HuH-7 (cell line): ENCODE results near the gene LST1.

Experiments used
- DNase-seq: peaks from one replicate; pipeline ENCODE4 v3.0.0; 2011; ENCODE audit warnings: low spot score

LST1 gene

GRCh38 chr6:31620586-31621319, 34.7 kb downstream of the LST1 start, which contains the start of gene PRRC2A:
Gene PRRC2A (plus strand): TSS chr6:31620715. CDS start chr6:31622790, 2,075 bp downstream.
- DNase-seq = peak; percentile 78

- DNase-seq = no peak
Measured at GRCh38 chr6:31621320-31621939, 35.4 kb downstream of the LST1 start.

GRCh38 chr6:31621991-31622390, 35.9 kb downstream of the LST1 start:
- DNase-seq = no peak

- no peak for DNase-seq
Measured at GRCh38 chr6:31622684-31623091, 36.6 kb downstream of the LST1 start.

GRCh38 chr6:31624070-31624469, 38.0 kb downstream of the LST1 start:
- DNase-seq = no peak

GRCh38 chr6:31626952-31627351, 40.9 kb downstream of the LST1 start:
- no peak for DNase-seq

GRCh38 chr6:31627690-31628287, 41.7 kb downstream of the LST1 start:
- no peak for DNase-seq

- no peak for DNase-seq
Measured at GRCh38 chr6:31629014-31629413, 42.9 kb downstream of the LST1 start.

GRCh38 chr6:31630177-31630934, 44.3 kb downstream of the LST1 start:
- DNase-seq = no peak

GRCh38 chr6:31631209-31631608, 45.1 kb downstream of the LST1 start:
- no peak for DNase-seq

GRCh38 chr6:31631681-31632278, 45.7 kb downstream of the LST1 start:
- DNase-seq = no peak

- DNase-seq = no peak
Measured at GRCh38 chr6:31632279-31632946, 46.3 kb downstream of the LST1 start.

- DNase-seq = no peak
Measured at GRCh38 chr6:31633447-31633846, 47.4 kb downstream of the LST1 start.

- no peak for DNase-seq
Measured at GRCh38 chr6:31634131-31634530, 48.1 kb downstream of the LST1 start.

- DNase-seq = no peak
Measured at GRCh38 chr6:31634969-31635575, 49.0 kb downstream of the LST1 start.

GRCh38 chr6:31636698-31637596, 50.9 kb downstream of the LST1 start:
- DNase-seq = no peak
